Measurements from ENCODE around the gene NCAPG2.

Gene NCAPG2

GRCh38 chr7:158728911-158729645 lies 24.5 kb upstream of the NCAPG2 start:
- DNase-seq (ENCODE audit: low read depth): no peak

DNA sequence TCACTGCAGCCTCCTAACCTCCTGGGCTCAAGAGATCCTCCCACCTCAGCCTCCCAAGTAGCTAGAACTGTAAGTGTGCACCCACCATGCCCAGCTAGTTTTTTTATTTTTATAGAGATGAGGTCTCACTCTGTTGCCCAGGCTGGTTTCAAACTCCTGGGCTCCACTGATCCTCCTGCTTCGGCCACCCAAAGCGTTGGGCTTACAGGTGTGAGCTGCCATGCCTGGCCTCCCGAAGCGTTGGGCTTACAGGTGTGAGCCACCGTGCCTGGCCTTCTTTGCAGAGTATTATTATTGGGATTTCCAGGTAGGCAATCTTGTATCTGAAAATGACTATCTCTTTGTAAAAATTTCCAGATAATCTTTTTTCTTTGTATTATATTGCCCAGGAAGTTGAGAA lies 23.1 kb upstream of the NCAPG2 start:
- TF ChIP-seq CTCF (conservative IDR thresholded peaks at IDR 0.05; ENCODE audit: low read length): no peak
- H3K4me3 ChIP-seq (ENCODE audit: low read length): no peak overlapping the region
- DNase-seq (ENCODE audit: low read depth): no peak

More at GRCh38 chr7:158728911-158729645, 24.5 kb upstream of the NCAPG2 start:
- no peak overlapping the region for H3K4me3 ChIP-seq (ENCODE audit: low read length)
- TF ChIP-seq CTCF (conservative IDR thresholded peaks at IDR 0.05; ENCODE audit: low read length): no peak

DNA sequence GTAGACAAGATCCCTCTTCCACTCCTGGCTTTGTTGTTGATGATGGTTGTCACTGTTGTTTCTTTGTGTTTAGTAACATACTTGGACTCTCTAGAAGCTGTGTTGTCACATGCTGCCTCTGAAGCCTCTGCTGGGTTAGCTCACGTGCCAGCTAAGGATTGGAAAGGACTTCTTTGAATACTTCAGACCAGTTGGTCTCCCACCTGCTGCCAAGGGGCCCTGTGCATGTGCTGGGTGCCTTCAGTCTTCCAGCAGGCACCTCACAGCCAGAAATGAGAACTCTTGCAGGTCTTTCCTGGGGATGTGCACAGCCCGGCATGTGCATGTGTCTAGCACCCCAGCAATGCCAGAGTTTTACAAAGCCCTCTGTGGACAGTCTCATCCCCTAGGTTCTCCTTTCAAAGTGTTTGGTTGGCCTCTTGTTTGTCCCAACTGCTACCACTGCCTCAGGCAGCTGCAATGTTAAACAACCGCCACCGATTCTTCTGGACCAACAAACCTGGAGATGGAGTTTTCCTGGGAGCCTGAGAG lies 21.7 kb upstream of the NCAPG2 start:
- no peak for TF ChIP-seq CTCF (conservative IDR thresholded peaks at IDR 0.05; ENCODE audit: low read length)
- DNase-seq (ENCODE audit: low read depth): no peak
- H3K4me3 ChIP-seq (ENCODE audit: low read length): no peak overlapping the region

DNA sequence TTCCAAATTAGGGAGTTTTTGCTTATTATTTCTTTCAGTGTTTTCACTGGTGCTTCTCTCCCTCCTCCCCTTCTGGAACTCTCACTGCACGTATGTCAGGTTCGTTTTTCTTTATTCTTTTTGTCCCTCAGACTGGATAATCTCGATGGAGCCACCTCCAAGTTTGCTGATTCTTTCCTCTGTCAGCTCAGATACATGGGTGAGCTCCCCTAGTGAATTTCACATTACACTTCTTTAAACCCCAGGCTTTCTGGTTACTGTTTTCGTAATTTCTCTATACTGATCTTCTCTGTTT lies 20.8 kb upstream of the NCAPG2 start:
- TF ChIP-seq CTCF (conservative IDR thresholded peaks at IDR 0.05; ENCODE audit: low read length): no peak
- no peak overlapping the region for H3K4me3 ChIP-seq (ENCODE audit: low read length)
- no peak for DNase-seq (ENCODE audit: low read depth)

DNA sequence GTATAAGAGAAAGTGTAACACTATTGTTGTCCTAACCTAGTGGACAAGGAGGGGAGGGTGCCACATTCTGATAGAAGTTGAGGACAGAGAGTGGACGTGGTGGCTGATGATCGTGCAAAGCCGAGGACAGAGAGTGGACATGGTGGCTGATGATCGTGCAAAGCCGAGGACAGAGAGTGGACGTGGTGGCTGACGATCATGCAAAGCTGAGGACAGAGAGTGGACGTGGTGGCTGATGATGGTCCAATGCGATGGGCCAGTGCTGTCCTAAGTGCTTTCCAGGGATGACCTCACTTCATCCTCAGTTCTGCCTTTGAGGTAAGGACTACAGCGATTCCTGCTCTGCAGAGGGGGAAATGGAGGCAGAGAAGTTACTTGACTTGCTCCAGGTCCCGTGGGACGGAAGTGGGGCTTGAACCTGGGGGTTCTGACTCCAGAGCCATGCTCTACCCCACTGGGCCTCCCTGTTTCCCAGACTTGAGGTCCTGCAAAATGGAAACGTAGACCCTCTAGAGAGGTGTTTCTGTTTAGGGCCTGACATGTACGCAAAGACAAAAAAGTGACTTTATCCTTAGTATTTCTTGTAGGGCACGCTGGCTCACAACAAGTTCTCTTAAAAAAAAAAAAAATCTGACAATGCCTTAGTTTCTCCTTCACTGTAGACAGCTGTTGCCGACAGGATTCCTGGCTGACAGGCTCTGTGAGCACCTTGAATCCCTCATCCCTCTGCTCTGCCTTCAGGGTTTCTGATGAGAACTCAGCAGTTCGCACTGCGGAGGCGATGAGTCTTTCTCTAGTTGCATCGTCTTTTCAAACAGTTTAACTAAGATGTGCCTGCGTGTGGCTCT lies 20.3 kb upstream of the NCAPG2 start:
- no peak for TF ChIP-seq CTCF (conservative IDR thresholded peaks at IDR 0.05; ENCODE audit: low read length)
- no peak for DNase-seq (ENCODE audit: low read depth)
- H3K4me3 ChIP-seq (ENCODE audit: low read length): no peak overlapping the region

DNA sequence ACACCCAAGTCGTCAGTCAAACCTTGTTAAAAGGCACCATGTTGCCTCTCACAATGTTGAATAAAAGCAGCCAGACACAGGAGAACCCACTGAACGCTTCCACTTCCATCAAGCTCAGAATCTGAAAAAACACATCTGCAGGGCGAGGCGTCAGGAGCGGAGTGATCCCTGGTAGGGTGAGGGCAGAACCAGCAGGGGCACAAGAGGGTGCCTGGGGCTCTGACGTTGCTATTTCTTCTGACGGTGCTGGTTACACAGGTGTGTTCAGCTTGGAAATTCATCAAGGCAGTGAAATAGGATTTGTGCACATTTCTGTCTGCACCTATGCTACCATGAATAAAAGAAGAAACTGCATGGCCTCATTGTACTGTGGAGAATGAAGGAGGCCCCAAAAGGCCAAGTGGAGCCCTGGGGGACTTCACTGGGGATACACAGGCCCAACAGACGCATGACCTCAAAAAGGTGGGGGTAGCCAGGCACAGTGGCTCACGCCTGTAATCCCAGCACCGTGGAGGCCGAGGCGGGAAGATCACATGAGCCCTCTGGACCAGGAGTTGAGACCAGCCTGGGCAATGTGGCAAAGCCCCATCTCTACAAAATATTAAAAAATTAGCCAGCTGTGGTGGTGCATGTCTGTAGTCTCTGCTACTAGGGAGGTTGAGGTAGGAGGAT lies 19.2 kb upstream of the NCAPG2 start:
- no peak overlapping the region for H3K4me3 ChIP-seq (ENCODE audit: low read length)
- DNase-seq (ENCODE audit: low read depth): no peak
- no peak for TF ChIP-seq CTCF (conservative IDR thresholded peaks at IDR 0.05; ENCODE audit: low read length)
